MM.1S (cell line): ENCODE measurements around the gene EXOSC7.

ENCODE experiments used
- CTCF ChIP-seq: fragments of 300-600 bp; sonication (generic); IDR thresholded peaks from 2 replicates; pipeline ENCODE4 v1.5.1; 2016; ENCODE audit warnings: antibody characterized with exemption, low read length, mixed read lengths
- EZH2 ChIP-seq: fragments of 300-600 bp; sonication (generic); optimal IDR thresholded peaks from 2 replicates; pipeline ENCODE3; 2017; ENCODE audit warnings: low read depth, mild to moderate bottlenecking, antibody characterized with exemption, low read length, mixed read lengths
- EZH2phosphoT487 ChIP-seq: fragments of 300-600 bp; sonication (generic); IDR thresholded peaks from 2 replicates; pipeline ENCODE4 v1.6.1; 2018; ENCODE audit warnings: antibody characterized with exemption, low read length

- TF ChIP-seq CTCF (no peak), EZH2phosphoT487 (no peak), EZH2 (no peak)
Measured at GRCh38 chr3:45034612-45035252, 58.7 kb downstream of the EXOSC7 start.
